Measurements from ENCODE around the gene EVC.

- TF ChIP-seq CTCF (IDR thresholded peaks at IDR 0.05; ENCODE audit: poor library complexity) (no peak), EZH2 (IDR thresholded peaks at IDR 0.05; ENCODE audit: borderline replicate concordance) (no peak), EZH2phosphoT487 (IDR thresholded peaks at IDR 0.05; ENCODE audit: low read depth, severe bottlenecking, unreplicated experiment) (no peak)
Observed at GRCh38 chr4:5709207-5709575, 1.8 kb upstream of the EVC start.
